ENCODE data around the gene SIVA1. TPM values are rescaled to one million over a fixed set of nuclear protein-coding genes. Genes with fewer than 3 reads are reported as not detected.

SIVA1 gene
- polyA plus RNA-seq, 1 of the 3 experiments (the other 2 are of a cell fraction), result 137 TPM

DNA sequence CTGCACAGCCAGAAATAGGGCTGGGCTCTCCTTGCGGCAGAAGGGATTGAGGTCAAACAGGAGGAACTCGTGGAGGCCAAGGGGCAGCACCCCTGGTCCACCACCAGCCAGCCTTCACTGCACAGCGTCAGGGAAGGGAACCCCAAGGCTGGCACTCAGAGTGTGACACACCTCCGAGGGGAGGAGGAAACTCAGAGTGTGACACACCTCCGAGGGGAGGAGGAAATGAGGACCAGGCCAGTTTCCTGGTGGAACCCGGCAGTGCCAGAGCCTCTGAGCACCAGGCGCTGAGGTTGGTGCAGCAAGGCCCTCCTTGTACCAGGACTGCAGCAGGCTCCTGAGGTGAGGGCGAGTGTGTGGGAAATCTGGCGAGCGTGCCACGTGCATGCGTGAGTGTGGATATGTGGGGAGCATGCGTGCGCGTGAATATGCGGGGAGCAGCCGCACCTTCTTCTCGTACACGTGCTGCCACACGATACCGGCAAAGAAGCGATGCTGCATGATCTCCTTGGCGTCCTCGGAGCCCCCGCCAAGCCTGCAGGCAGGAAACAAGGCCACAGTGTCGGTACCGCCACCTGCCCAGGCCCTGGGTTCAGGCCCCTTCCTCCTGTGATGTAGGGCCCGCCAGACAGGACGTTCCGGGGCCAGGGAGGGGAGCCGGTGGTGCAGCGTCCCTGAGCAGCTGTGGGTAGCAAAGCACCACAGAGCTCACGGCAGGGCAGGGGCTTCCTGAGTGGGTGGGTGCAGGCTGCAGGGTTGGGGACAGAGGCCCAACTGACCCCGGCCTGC lies 19.2 kb downstream of the SIVA1 start:
- Histone ChIP-seq H4K20me1 (ENCODE audit: insufficient read depth) (peaks cover 10% of the 10 kb centered on the region), H3K4me3 (ENCODE audit: low read depth in 2 of 2, low read length in 1 of 2) (no peak overlapping the region), H3K4me2 (no peak overlapping the region), H3K27me3 (ENCODE audit: insufficient read depth) (no peaks in the 10 kb centered on the region), H3K27ac (ENCODE audit: low read depth in 2 of 2, low read length in 1 of 2) (no peak overlapping the region), H3K79me2 (ENCODE audit: insufficient read depth) (no peaks in the 10 kb centered on the region), H3K4me1 (ENCODE audit: control insufficient read depth in 1 of 2, insufficient read depth in 2 of 2, low read depth in 1 of 2, low read length in 1 of 2) (peaks cover 0 to 7% of the 10 kb centered on the region in 2 experiments; a peak in 1 of 4 replicates), H3K9me2 (no peaks in the 10 kb centered on the region), H3F3A (replicated peaks; ENCODE audit: insufficient read depth) (peaks cover 24% of the 10 kb centered on the region), H3K9ac (no peak overlapping the region), H3K36me3 (replicated peaks in 1 of 2; ENCODE audit: control insufficient read depth in 1 of 2, insufficient read depth in 2 of 2, low read length in 1 of 2) (peaks cover 12 to 53% of the 10 kb centered on the region in 2 experiments), H3K9me3 (no peaks in the 10 kb centered on the region), H2AFZ (ENCODE audit: low read depth) (no peak overlapping the region)
- CTCF ChIA-PET, result interaction anchor here (2.4 to 6.5 kb wide), 2 partner anchors 12 to 54 kb away, joined by 6 to 85 read pairs; no protein-coding TSS in a partner anchor
- TF ChIP-seq TAF1 (IDR thresholded peaks at IDR 0.05; ENCODE audit: borderline replicate concordance, low read depth, low read length) (no peak), RFX5 (IDR thresholded peaks at IDR 0.05; ENCODE audit: low read length) (no peak), JUND (IDR thresholded peaks at IDR 0.05) (no peak), MXI1 (IDR thresholded peaks at IDR 0.05; ENCODE audit: low read depth, low read length) (no peak), RCOR1 (IDR thresholded peaks at IDR 0.05; ENCODE audit: low read length) (no peak)
- TF ChIP-seq, protein P1, sequence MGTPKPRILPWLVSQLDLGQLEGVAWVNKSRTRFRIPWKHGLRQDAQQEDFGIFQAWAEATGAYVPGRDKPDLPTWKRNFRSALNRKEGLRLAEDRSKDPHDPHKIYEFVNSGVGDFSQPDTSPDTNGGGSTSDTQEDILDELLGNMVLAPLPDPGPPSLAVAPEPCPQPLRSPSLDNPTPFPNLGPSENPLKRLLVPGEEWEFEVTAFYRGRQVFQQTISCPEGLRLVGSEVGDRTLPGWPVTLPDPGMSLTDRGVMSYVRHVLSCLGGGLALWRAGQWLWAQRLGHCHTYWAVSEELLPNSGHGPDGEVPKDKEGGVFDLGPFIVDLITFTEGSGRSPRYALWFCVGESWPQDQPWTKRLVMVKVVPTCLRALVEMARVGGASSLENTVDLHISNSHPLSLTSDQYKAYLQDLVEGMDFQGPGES (IDR thresholded peaks at IDR 0.05; ENCODE audit: low read depth, low read length), result no peak
- 94% methylated on average over 19 of the region's 34 CpGs for WGBS (ENCODE audit: low lambda C conversion rate)
- DNase-seq, result no peak
- POLR2A ChIA-PET, result interaction anchor here (0.6 to 1.5 kb wide), 2 partner anchors 49 to 54 kb away, joined by 3 to 4 read pairs; no protein-coding TSS in a partner anchor

DNA sequence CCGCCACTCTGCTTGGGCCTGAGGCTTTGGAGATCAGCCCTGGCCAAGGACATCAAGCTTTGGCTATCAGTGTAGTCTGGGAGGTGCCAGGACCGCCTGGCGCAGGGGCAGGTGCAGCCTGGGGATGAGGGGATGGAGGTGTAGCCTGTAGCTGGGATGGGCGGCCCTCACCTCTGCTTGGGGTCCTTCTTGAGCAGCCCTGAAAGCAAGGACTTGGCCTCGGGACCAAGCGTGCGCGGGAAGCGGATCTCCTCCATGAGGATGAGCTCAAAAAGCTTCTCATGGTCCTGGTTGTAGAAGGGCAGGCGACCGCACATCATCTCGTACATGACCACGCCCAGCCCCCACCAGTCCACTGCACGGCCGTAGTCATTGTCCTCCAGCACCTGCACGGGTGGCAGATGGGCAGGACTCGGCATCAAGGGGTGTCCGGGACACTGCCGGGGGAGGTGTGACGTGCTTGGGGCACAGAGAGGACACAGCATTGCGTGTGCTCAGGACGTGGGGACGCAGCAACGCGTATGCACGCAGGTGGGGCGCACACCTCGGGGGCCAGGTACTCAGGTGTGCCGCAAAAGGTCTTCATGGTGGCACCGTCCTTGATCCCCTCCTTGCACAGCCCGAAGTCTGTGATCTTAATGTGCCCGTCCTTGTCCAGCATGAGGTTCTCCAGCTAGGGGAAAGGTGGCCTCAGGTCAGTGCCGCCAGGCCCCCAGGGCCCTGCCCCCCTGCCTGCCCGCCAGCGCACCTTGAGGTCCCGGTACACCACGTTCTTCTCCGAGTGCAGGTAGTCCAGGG lies 20.0 kb downstream of the SIVA1 start:
- DNase-seq, result no peak
- Histone ChIP-seq H3F3A (replicated peaks; ENCODE audit: insufficient read depth) (peaks cover 24% of the 10 kb centered on the region), H3K36me3 (replicated peaks in 1 of 2; ENCODE audit: control insufficient read depth in 1 of 2, insufficient read depth in 2 of 2, low read length in 1 of 2) (peaks cover 12 to 53% of the 10 kb centered on the region in 2 experiments), H3K27ac (ENCODE audit: low read depth in 2 of 2, low read length in 1 of 2) (no peak overlapping the region), H2AFZ (ENCODE audit: low read depth) (no peak overlapping the region), H3K27me3 (ENCODE audit: insufficient read depth) (no peaks in the 10 kb centered on the region), H3K4me2 (no peak overlapping the region), H3K79me2 (ENCODE audit: insufficient read depth) (no peaks in the 10 kb centered on the region), H3K9ac (no peak overlapping the region), H3K9me2 (no peaks in the 10 kb centered on the region), H3K4me3 (ENCODE audit: low read depth in 2 of 2, low read length in 1 of 2) (no peak overlapping the region), H3K9me3 (no peaks in the 10 kb centered on the region), H3K4me1 (ENCODE audit: control insufficient read depth in 1 of 2, insufficient read depth in 2 of 2, low read depth in 1 of 2, low read length in 1 of 2) (peaks cover 0 to 7% of the 10 kb centered on the region in 2 experiments; a peak in 1 of 4 replicates), H4K20me1 (ENCODE audit: insufficient read depth) (peaks cover 16% of the 10 kb centered on the region)
- TF ChIP-seq TCF12 (IDR thresholded peaks at IDR 0.05), result no peak
- TF ChIP-seq, protein P2, sequence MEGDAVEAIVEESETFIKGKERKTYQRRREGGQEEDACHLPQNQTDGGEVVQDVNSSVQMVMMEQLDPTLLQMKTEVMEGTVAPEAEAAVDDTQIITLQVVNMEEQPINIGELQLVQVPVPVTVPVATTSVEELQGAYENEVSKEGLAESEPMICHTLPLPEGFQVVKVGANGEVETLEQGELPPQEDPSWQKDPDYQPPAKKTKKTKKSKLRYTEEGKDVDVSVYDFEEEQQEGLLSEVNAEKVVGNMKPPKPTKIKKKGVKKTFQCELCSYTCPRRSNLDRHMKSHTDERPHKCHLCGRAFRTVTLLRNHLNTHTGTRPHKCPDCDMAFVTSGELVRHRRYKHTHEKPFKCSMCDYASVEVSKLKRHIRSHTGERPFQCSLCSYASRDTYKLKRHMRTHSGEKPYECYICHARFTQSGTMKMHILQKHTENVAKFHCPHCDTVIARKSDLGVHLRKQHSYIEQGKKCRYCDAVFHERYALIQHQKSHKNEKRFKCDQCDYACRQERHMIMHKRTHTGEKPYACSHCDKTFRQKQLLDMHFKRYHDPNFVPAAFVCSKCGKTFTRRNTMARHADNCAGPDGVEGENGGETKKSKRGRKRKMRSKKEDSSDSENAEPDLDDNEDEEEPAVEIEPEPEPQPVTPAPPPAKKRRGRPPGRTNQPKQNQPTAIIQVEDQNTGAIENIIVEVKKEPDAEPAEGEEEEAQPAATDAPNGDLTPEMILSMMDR (IDR thresholded peaks at IDR 0.05), result no peak
- no peak for TF ChIP-seq GATA2 (CRISPR knock-in tag; IDR thresholded peaks at IDR 0.05)
- TF ChIP-seq TEAD4 (IDR thresholded peaks at IDR 0.05; ENCODE audit: borderline replicate concordance, insufficient read depth), result no peak
- TF ChIP-seq MXI1 (IDR thresholded peaks at IDR 0.05; ENCODE audit: low read depth, low read length), result no peak
- no peak for TF ChIP-seq NRF1 (IDR thresholded peaks at IDR 0.05; ENCODE audit: low read depth, low read length)
- TF ChIP-seq CHD2 (IDR thresholded peaks at IDR 0.05; ENCODE audit: low read length, partially characterized antibody), result no peak
- TF ChIP-seq, protein P3, sequence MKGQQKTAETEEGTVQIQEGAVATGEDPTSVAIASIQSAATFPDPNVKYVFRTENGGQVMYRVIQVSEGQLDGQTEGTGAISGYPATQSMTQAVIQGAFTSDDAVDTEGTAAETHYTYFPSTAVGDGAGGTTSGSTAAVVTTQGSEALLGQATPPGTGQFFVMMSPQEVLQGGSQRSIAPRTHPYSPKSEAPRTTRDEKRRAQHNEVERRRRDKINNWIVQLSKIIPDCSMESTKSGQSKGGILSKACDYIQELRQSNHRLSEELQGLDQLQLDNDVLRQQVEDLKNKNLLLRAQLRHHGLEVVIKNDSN (IDR thresholded peaks at IDR 0.05; ENCODE audit: borderline replicate concordance, low read depth), result no peak
- TF ChIP-seq, protein P4, sequence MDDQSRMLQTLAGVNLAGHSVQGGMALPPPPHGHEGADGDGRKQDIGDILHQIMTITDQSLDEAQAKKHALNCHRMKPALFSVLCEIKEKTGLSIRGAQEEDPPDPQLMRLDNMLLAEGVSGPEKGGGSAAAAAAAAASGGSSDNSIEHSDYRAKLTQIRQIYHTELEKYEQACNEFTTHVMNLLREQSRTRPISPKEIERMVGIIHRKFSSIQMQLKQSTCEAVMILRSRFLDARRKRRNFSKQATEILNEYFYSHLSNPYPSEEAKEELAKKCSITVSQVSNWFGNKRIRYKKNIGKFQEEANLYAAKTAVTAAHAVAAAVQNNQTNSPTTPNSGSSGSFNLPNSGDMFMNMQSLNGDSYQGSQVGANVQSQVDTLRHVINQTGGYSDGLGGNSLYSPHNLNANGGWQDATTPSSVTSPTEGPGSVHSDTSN (IDR thresholded peaks at IDR 0.05), result no peak
- TF ChIP-seq FOXJ3 (CRISPR knock-in tag; IDR thresholded peaks at IDR 0.05), result no peak
- no peak for TF ChIP-seq MEF2A (IDR thresholded peaks at IDR 0.05; ENCODE audit: borderline replicate concordance, low read depth)
- no peak for TF ChIP-seq FOXM1 (IDR thresholded peaks at IDR 0.05; ENCODE audit: low read depth)
- WGBS (ENCODE audit: low lambda C conversion rate), result 96% methylated on average over 30 of the region's 38 CpGs
- ChIA-PET POLR2A (interaction anchor here (0.6 kb wide), 1 partner anchor 53 kb away, joined by 3 read pairs; no protein-coding TSS in a partner anchor), CTCF (interaction anchor here (1.7 kb wide), 1 partner anchor 54 kb away, joined by 3 read pairs; no protein-coding TSS in a partner anchor)
